ENCODE results near the gene IL15RA.
"Not testable (repeated sequence)": the region's sequence is repeated elsewhere in the genome, so short reads cannot be mapped to it uniquely, and the experiment has no call there.

The IL15RA gene

DNA sequence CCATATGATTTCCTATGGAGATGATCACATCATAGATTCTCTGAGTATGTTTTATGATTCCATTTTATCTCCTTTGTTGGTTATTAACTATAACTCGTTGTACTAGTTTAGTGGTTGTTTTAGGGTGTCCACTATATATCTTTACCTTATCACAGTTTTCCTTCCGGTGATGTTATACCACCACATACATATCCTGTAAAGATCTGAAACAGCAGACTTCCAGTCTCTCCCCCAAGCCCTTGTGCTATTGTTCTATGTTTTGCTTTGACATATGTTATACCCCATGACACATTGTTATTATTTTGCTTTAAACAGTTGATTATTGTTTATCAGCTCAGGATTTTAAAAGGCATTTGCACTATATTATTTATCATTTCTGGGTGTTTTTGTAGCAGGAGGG lies 7.3 kb downstream of the IL15RA start:
- DNase-seq (ENCODE audit: low read depth in 2 of 2) = no peak

DNA sequence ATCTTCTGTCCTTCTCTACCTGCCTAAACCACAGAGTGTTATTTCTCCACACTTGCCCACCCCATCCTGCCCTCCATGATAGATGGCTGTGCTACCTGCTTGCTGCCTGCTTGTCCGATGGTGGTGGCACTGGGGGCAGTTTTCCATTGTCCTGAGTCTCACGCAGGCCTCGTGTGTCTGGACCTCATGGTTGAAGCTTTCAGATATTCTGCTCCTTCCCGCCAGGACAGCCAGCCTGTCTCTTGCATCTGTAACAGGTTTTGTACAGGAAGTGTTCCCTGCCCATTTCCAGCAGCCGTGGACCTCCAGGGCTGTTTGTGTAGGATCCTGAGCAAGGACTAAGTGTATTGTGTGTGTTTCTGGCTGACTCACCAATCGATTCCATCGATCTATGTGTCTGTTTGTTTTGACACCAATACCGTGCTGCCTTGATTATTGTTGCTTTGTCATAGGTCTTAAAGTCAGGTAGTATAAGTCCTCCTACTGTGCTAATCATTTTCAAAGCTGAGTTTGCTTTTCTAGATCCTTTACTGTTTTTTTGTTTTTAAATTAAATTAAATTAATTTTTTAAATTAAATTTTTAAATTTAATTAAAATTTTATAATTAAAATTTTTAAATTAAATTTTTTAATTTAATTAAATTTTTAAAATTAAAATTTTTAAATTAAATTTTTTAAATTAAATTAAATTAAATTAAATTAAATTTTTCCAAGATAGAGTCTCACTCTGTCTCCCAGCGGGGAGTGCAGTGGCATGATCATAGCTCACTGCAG lies 8.5 kb downstream of the IL15RA start:
- no peak for DNase-seq (ENCODE audit: low read depth in 2 of 2)

DNA sequence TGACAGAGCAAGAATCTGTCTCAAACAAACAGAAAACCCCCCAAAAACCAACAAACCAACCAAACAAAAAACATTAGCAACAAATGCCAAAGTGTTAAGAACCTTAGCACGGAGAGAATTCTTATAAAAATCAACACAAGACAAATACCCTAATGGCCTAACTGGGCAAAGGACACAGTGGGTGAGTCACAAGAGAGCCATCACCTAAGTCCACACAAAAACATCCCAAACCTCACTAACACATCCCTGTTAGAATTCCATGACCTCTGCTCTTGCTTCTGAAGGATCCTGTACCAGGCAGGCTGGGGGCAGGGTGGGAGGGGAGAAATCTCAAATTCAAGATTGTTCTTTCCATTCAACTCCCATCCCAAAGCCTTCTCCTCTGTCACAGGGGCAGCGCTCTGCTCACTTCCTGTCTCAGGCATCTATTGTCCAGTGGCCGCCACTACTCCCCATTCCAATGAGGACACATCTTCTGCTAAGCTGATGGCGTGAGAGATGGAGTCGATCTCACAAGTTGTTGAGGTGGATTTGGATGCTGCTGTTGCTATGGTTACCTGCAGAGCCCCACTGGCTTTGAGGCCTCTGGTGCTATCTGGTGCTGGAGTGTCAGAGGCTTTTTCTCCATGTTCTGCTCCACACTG lies 9.2 kb downstream of the IL15RA start:
- DNase-seq (ENCODE audit: low read depth in 2 of 2) = no peak

DNA sequence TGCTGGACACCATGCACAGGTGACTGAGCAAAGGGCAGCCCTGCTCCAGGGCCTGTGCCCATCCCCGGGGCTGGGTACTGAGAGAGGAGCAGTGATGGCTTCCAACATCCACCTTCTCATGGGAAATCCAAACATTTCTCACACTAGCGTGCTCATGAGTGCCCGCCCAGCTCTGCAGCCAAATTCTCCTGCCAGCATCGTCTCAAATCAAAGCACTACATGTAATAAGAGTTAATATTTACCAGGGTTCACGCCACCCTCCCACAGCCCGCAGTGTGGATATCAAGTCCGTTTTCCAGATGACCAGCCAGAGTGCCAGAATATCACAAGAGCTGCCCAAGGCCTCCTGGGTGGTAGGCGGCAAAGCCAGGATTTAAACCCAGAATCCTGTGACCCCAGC lies 12.1 kb downstream of the IL15RA start:
- DNase-seq (ENCODE audit: low read depth in 2 of 2) = no peak

DNA sequence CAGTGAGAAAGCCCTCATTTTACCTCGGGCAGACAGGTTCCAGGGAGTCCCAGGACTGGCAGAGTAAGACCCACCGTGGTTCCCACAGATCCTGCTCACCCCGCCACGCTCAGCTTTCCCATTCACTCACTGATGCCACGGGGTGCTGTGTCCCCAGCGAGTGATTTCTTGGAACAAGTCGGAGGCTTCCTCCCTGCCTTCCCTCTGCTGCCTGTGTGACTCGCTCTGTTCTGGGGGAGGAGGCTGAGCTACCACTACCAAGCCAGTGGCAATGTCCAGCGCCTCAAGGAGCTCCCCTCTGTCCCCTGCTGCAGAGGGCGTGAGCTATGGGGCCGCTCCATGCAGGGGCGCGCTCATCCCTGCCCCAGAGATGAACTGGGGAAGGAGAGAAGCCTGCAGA lies 12.6 kb downstream of the IL15RA start:
- DNase-seq (ENCODE audit: low read depth in 2 of 2) = no peak

DNA sequence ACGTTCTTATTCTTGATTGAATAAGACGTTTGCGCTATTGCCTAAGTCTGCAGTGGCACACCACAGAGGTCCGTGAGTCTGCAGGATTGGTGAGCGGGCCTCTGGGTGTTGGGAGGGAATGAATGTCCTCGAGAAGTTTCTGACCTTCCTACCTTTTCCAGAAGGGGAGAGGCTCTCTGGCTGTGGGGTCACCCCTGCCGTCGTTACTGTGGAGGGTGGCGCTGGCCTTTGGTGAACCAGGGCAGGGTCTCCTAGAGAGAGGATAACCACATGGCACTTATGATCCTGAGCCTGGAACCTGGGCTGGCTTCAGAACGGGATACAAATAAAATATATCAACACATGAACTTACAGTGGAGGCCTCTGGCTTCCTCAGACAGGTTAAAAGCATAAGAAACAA lies 13.8 kb downstream of the IL15RA start:
- DNase-seq (ENCODE audit: low read depth in 2 of 2) = no peak

DNA sequence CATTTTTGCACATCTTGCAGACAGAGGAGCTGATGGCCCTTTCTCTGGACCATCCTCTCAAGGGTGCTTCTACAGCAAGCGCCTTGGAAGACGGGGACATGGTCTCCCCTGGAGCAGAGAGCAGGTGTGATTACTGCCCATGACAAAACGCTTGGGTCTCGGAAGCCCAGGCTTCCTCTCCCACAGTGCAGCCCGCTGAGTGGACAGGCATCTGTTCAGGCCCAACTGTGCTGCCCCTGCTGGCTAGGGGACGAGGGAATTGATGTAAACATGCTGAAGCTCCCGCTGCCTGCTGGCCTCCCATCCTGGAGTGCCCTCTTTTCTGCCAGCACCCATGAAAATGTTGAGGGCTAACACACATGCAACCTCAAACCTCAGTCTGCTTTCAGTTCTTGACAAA lies 14.3 kb downstream of the IL15RA start:
- no peak for DNase-seq (ENCODE audit: low read depth in 2 of 2)

DNA sequence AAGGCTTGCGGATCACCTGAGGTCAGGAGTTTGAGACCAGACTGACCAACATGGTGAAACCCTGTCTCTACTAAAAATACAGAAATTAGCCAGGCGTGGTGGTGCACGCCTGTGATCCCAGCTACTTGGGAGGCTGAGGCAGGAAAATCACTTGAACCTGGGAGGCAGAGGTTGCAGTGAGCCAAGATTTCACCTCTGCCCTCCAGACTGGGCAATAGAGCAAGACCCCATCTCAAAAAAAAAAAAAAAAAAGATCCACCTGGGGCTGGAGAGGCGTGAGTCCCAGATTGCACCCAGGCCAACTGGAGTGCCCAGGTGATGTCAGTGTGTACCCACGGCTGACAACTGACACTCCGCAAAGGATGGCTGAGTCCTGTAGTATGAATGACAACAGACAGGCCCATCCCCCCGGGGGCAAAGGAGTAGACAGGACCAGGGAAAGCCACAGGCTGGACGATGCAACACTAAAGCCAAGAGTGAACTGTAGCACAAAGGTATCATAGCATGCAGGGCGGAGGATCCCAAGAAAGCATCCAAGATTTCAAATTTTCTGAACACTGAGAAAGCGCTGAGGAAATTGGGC lies 14.9 kb downstream of the IL15RA start:
- not testable (repeated sequence) for DNase-seq (ENCODE audit: low read depth in 2 of 2)

DNA sequence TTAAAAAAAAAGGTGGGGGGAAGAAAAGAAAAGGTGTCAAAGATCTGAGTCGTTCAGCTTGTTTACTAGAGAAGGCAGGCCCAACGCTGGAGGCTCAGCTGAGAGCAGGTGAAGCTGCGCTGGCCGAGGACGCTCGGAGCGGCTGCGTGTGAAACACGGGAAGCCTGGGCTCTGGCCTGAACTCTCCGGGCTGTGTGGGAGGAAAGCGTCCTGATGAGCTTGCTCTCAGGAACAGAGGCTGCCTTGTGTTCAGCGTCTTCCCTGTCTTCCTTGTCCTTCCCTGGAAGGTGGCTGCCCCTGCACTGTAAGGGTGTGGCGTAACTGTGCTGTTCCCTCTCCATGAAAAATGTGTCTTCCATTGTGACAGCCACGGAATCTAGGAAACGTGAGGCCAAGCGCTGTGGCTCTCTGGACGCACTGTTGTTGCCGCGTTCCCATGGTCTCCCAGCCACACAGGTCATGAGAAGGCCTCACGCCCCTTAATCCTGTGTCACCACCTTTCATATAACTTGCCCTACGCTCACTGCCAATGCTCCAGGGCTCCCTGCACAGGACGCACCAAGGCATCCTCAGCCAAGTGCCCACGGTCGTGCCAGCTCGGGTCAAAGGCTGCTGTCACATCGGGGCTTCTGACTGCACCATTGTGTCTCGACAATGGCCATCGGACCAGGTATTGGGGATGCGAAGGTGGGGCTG lies 15.8 kb downstream of the IL15RA start:
- DNase-seq (ENCODE audit: low read depth in 2 of 2) = no peak

DNA sequence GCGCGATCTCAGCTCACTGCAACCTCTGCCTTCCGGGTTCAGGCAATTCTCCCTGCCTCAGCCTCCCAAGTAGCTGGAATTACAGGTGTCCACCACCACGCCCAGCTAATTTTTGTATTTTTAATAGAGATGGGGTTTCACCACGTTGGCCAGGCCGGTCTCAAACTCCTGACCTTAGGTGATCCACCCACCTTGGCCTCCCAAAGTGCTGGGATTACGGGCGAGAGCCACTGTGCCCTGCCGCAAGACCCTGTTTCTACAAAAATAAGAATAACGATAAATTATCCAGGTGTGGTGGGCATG lies 16.4 kb downstream of the IL15RA start:
- DNase-seq (ENCODE audit: low read depth in 2 of 2) = not testable (repeated sequence)

DNA sequence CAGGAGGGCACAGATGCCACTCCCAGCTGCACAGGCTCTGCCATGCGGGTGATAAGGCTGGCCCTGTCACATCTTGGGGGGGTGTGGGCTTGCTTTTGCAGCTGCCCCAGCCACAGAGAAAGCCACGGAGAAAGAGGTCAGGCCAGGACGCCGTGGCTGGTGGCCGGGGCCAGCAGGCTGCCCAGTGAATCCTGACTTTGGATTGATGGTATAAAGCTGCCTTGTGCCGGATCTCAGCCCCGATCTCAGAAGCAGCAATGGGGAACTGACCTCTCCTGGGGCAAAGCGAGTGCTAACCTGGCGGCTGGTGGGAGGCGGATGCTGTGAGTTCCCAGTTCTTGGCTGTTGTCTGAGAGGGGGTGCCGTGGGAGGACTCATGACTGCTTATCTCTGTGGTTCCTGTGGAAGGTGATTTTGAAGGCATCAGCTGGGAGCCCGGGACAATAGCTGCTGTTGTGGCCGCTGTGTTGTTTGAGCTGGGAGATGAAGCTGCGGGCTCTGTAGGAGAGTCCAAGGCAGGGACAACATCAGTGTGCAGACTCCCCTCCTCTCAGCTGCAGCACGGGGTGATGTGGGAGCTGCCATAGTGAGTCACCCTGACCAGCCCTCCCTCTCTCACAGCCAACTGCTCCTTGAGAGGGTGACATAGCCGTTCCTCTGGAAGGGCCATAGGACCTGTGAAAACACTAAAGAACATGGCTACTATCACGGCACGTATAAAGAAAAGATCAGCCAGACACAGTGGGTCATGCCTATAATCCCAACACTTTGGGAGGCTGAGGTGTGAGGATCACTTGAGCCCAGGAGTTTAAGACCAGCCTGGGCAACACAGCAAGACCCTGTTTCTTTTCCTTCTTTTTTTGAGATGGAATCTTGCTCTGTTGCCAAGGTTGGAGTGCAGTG lies 17.0 kb downstream of the IL15RA start:
- DNase-seq (ENCODE audit: low read depth in 2 of 2) = no peak

DNA sequence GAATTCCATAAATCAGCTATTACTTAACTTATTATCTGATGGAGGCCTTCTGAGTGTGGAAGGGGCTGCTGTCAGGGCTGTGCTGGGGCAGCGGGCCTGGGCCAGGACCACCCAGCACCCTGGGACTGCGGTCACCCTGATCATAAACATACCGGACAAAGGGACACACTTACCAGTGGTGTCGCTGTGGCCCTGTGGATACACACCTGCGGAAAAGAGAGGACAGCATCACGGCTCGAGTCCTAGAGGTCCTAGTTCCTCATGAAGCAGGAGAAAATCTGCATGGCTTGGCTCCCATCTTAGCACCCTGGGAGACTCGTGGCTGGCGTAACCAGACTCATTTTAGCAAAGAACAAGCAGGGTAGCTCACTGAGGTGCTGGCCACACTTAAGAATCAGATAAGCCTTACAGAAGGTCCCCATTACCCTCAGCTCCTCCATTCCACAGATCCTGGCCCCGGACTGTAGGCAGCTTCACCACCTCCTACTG lies 17.7 kb downstream of the IL15RA start:
- DNase-seq (ENCODE audit: low read depth in 2 of 2) = no peak

DNA sequence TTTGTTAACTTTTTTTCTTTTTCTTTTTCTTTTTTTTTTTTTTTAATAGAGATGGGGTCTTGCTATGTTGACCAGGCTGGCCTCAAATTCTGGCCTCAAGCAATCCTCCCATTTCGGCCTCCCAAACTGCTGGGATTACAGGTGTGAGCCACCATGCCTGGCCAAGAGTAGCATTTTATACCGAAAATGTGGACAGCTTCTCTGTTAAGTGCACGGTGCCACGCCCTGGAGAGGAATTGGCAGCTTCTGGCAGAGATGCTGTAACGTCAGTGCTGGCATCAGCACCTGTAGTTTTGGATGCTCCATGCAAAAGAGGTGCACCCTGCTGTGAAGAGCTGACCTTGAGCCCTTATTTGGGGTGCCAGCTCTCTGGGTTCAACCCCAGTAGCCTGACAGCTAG lies 18.2 kb downstream of the IL15RA start:
- DNase-seq (ENCODE audit: low read depth in 2 of 2) = no peak

DNA sequence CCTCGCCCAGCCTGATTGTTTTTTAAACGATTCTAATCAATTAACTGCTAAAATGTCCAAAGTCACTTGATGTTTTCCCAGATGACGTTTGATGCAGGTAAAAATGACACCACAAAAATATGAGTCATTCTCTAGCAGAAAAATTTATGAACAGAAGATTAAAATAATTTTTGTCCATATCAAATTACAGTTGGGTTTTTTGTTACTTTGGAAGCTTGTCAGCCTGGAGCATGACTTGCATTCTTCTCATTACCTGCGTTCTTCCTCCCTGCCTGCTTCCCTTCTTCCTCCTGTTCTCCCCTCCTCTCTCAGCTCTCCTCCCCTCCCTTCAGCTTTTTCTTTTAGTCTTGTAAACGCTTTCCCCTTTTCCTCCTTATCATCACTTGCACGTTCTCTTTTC lies 18.7 kb downstream of the IL15RA start:
- no peak for DNase-seq (ENCODE audit: low read depth in 2 of 2)

DNA sequence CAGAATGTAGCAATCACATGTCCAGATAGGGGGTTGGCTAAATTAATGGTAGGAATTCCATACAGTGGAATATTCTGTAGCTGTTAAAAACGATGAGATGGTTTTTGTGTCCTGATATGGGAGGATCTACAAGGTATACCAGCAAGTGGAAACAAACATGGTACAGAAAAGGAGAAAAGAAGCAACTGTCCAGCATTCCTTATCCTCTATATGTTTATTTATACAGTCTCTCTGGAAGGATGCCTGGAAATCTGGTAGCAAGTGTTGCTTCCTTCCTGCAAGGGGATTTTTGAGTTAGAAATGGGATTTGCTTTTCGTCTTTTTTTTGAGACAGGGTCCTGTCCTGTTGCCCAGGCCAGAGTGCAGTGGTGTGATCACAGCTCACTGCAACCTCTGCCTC lies 19.3 kb downstream of the IL15RA start:
- no peak for DNase-seq (ENCODE audit: low read depth in 2 of 2)

DNA sequence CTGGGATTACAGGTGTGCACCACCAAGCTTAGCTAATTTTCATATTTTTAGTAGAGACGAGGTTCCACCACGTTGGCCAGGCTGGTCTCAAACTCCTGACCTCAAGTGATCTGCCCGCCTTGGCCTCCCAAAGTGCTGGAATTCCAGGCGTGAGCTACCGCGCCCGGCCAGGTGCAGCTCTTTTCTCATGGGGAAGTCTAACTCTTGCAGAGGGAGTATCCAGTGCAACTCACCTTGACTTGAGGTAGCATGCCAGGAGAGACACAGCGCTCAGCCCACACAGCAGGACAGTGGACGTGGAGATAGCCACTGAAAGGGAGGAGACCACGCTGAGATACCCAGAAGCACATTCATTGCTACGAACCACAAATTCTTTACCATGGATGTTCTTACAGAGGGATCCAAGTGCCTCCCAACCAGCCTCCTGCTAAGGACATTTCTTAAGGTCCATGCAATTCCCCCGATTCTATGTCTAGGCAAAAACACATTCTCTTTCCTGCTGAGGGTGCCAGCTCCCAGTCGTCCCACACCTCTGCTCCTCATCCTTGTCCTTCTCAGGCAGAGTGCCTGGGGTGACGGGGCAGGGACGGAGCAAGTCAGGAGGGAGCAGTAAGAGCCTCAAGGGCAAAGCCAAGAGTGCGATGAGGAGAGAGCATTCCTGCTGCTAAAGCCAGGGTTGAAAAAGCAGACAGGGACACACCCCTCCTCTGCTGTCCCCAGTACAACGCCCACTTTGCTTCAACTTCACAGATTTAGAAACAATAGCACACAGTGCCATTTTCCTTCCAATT lies 21.0 kb downstream of the IL15RA start:
- DNase-seq (ENCODE audit: low read depth in 2 of 2) = no peak

DNA sequence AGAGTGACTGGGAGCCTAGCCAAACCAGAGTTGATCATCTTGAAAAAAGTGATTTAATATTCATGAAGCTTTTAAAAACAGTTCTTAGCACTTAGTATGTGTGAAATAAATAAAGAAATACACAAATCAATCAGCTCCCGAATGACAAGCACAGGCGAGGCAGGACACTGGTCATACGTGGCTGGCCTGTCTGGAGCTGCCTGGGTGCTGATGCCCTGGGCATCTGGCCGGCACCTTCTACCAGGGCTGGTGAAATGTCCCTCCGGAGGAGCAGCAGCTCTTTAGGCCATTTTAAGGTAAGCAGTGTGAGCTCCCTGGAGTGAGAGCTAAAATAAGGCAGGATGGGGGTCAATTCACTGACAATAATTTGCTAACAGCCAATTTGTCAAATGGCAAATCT lies 23.7 kb downstream of the IL15RA start:
- DNase-seq (ENCODE audit: low read depth in 2 of 2) = no peak

DNA sequence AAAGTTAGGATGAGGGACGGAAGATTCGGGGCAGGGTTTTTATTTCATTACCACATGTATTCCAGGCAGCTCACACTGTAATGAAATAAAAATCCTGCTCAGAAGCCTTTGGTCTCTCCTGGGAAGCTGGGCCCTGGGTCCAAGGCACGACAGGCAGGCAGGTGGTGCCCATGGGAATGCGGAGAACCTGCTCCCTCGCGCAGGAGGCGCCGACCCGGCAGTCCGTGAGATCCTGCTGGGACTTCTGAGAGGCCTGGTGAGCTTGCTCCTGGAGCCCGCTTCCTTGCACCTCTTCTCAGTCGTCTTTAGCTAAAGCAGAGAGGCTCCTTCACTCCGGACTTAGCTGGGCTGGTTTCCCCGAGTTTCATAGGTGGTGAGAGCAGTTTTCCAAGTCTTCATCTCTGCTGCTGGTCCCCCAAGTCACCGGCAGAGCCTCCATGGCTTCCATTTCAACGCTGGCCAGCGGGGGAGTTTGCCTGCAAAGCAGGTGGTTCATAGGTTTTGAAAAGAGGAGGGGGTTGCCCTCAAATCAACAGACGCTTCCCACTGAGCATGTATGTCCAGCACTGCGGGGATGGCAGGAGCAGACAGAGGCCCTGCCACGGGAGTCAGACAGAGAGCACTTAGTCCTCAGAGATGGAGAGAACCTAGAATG lies 24.5 kb downstream of the IL15RA start:
- DNase-seq (ENCODE audit: low read depth in 2 of 2) = no peak

DNA sequence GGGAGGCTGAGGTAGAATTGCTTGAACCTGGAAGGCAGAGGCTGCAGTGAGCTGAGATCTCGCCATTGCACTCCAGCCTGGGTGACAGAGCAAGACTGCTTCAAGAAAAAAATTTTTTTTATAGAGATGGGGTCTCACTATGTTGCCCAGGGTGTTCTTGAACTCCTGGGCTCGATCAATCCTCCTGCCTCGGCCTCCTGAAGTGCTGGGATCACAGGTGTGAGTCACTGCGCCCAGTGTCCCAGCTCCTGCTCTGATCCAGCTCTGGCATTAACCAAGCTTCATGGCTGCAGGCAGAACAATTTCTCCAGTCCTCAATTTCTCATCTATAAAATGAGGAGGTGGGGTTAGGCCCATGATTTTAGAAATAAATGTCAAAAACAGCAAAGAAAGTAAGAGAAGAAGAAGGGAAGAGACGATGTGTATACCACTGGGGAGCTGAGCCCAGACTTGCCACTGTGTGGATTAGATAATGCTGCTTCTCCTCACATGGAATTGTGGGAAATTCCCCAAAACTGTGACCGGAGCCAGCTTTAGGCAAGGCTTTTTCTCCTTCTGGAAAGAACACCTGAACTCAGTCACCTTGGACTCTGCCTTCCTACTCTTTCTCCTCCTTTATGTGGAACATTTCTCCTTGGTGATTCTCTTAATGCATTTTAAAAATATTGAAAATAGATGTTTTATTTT lies 25.5 kb downstream of the IL15RA start:
- DNase-seq (ENCODE audit: low read depth in 2 of 2) = no peak
